Measurements from ENCODE around the gene FAM135A.

The FAM135A gene

GRCh38 chr6:70385901-70386300, 27.4 kb upstream of the FAM135A start:
- DNase-seq: no peak
- ATAC-seq (replicated peaks): no peak
- H3K4me1 Mint-ChIP-seq: no peaks in the 10 kb centered on the region
- no peak overlapping the region for H3K4me3 Mint-ChIP-seq
- peaks cover 0 to 3% of the 10 kb centered on the region in 2 donors for H3K9me3 Mint-ChIP-seq
- no peaks in the 10 kb centered on the region for H3K36me3 Mint-ChIP-seq
- H3K27me3 Mint-ChIP-seq: peaks cover 3 to 7% of the 10 kb centered on the region in 2 donors
- H3K27ac Mint-ChIP-seq: no peak overlapping the region

- Mint-ChIP-seq H3K9me3 (peaks cover 2 to 3% of the 10 kb centered on the region in 2 donors), H3K36me3 (no peaks in the 10 kb centered on the region), H3K4me1 (no peaks in the 10 kb centered on the region), H3K27me3 (peaks cover 16 to 19% of the 10 kb centered on the region in 2 donors), H3K27ac (no peak overlapping the region), H3K4me3 (no peak overlapping the region)
- ATAC-seq (replicated peaks) (no peak), DNase-seq (no peak)
Measured at GRCh38 chr6:70388814-70389213, 24.5 kb upstream of the FAM135A start.

- Mint-ChIP-seq H3K9me3 (peaks cover 0 to 3% of the 10 kb centered on the region in 2 donors), H3K4me1 (no peaks in the 10 kb centered on the region), H3K4me3 (no peak overlapping the region), H3K27ac (no peak overlapping the region), H3K36me3 (no peaks in the 10 kb centered on the region), H3K27me3 (peaks cover 16 to 23% of the 10 kb centered on the region in 2 donors)
- DNase-seq (no peak), ATAC-seq (replicated peaks) (no peak)
Measured at GRCh38 chr6:70389261-70389660, 24.0 kb upstream of the FAM135A start.

GRCh38 chr6:70390067-70390466, 23.2 kb upstream of the FAM135A start:
- no peak overlapping the region for H3K27ac Mint-ChIP-seq
- H3K4me1 Mint-ChIP-seq: no peaks in the 10 kb centered on the region
- ATAC-seq (replicated peaks) (no peak), DNase-seq (no peak)
- peaks cover 0 to 3% of the 10 kb centered on the region in 2 donors for H3K9me3 Mint-ChIP-seq
- H3K27me3 Mint-ChIP-seq: peaks cover 16 to 31% of the 10 kb centered on the region in 2 donors
- no peak overlapping the region for H3K4me3 Mint-ChIP-seq
- no peaks in the 10 kb centered on the region for H3K36me3 Mint-ChIP-seq

- no peak for DNase-seq
- peaks cover 0 to 3% of the 10 kb centered on the region in 2 donors for H3K9me3 Mint-ChIP-seq
- H3K36me3 Mint-ChIP-seq: no peaks in the 10 kb centered on the region
Measured at GRCh38 chr6:70391492-70391891, 21.8 kb upstream of the FAM135A start.

GRCh38 chr6:70394518-70395300, 18.6 kb upstream of the FAM135A start:
- Mint-ChIP-seq H3K36me3 (no peaks in the 10 kb centered on the region), H3K27me3 (peaks cover 29 to 35% of the 10 kb centered on the region in 2 donors), H3K27ac (no peak overlapping the region), H3K9me3 (peaks cover 0 to 3% of the 10 kb centered on the region in 2 donors), H3K4me1 (no peaks in the 10 kb centered on the region), H3K4me3 (no peak overlapping the region)
- no peak for DNase-seq
- no peak for ATAC-seq (replicated peaks)

More at GRCh38 chr6:70391492-70391891, 21.8 kb upstream of the FAM135A start:
- Mint-ChIP-seq H3K4me3 (no peak overlapping the region), H3K4me1 (no peaks in the 10 kb centered on the region), H3K27me3 (peaks cover 16 to 31% of the 10 kb centered on the region in 2 donors), H3K27ac (no peak overlapping the region)
- ATAC-seq (replicated peaks): no peak

GRCh38 chr6:70395301-70395672, 18.0 kb upstream of the FAM135A start:
- peaks cover 31 to 40% of the 10 kb centered on the region in 2 donors for H3K27me3 Mint-ChIP-seq
- ATAC-seq (replicated peaks): no peak
- no peak for DNase-seq
- H3K4me3 Mint-ChIP-seq: no peak overlapping the region
- peaks cover 0 to 3% of the 10 kb centered on the region in 2 donors for H3K9me3 Mint-ChIP-seq
- H3K4me1 Mint-ChIP-seq: no peaks in the 10 kb centered on the region
- no peaks in the 10 kb centered on the region for H3K36me3 Mint-ChIP-seq
- H3K27ac Mint-ChIP-seq: no peak overlapping the region

GRCh38 chr6:70396163-70396562, 17.1 kb upstream of the FAM135A start:
- H3K36me3 Mint-ChIP-seq: no peaks in the 10 kb centered on the region
- ATAC-seq (replicated peaks) (no peak), DNase-seq (no peak)
- peaks cover 30 to 42% of the 10 kb centered on the region in 2 donors for H3K27me3 Mint-ChIP-seq
- peaks cover 0 to 3% of the 10 kb centered on the region in 2 donors for H3K9me3 Mint-ChIP-seq
- H3K4me3 Mint-ChIP-seq: no peak overlapping the region
- no peaks in the 10 kb centered on the region for H3K4me1 Mint-ChIP-seq
- H3K27ac Mint-ChIP-seq: no peak overlapping the region

GRCh38 chr6:70396796-70397729, 16.2 kb upstream of the FAM135A start:
- no peak overlapping the region for H3K4me3 Mint-ChIP-seq
- peaks cover 23 to 39% of the 10 kb centered on the region in 2 donors for H3K27me3 Mint-ChIP-seq
- no peak overlapping the region for H3K27ac Mint-ChIP-seq
- ATAC-seq (replicated peaks): no peak
- H3K9me3 Mint-ChIP-seq: peaks cover 0 to 3% of the 10 kb centered on the region in 2 donors
- H3K36me3 Mint-ChIP-seq: no peaks in the 10 kb centered on the region
- no peaks in the 10 kb centered on the region for H3K4me1 Mint-ChIP-seq
- no peak for DNase-seq

GRCh38 chr6:70398783-70399728, 14.3 kb upstream of the FAM135A start:
- no peaks in the 10 kb centered on the region for H3K36me3 Mint-ChIP-seq
- no peak for ATAC-seq (replicated peaks)
- H3K4me3 Mint-ChIP-seq: no peak overlapping the region

GRCh38 chr6:70404658-70405057, 8.7 kb upstream of the FAM135A start:
- peaks cover 19 to 42% of the 10 kb centered on the region in 2 donors for H3K27me3 Mint-ChIP-seq
- DNase-seq: no peak
- no peaks in the 10 kb centered on the region for H3K4me1 Mint-ChIP-seq

More at GRCh38 chr6:70398783-70399728, 14.3 kb upstream of the FAM135A start:
- H3K27ac Mint-ChIP-seq: no peak overlapping the region
- no peaks in the 10 kb centered on the region for H3K4me1 Mint-ChIP-seq
- no peak for DNase-seq
- H3K9me3 Mint-ChIP-seq: no peaks in the 10 kb centered on the region
- peaks cover 31 to 32% of the 10 kb centered on the region in 2 donors for H3K27me3 Mint-ChIP-seq

GRCh38 chr6:70409216-70409615, 4.1 kb upstream of the FAM135A start:
- Mint-ChIP-seq H3K27ac (no peak overlapping the region), H3K4me1 (peaks cover 4 to 13% of the 10 kb centered on the region in 2 donors), H3K36me3 (peaks cover 0 to 4% of the 10 kb centered on the region in 2 donors), H3K9me3 (no peaks in the 10 kb centered on the region), H3K4me3 (no peak overlapping the region), H3K27me3 (peaks cover 0 to 22% of the 10 kb centered on the region in 2 donors)
- ATAC-seq (replicated peaks) (no peak), DNase-seq (no peak)

More at GRCh38 chr6:70404658-70405057, 8.7 kb upstream of the FAM135A start:
- Mint-ChIP-seq H3K27ac (no peak overlapping the region), H3K36me3 (no peaks in the 10 kb centered on the region), H3K9me3 (no peaks in the 10 kb centered on the region), H3K4me3 (no peak overlapping the region)
- ATAC-seq (replicated peaks): no peak

- peaks cover 11 to 28% of the 10 kb centered on the region in 2 donors for H3K4me1 Mint-ChIP-seq
- H3K36me3 Mint-ChIP-seq: peaks cover 3 to 9% of the 10 kb centered on the region in 2 donors
- H3K27ac Mint-ChIP-seq: no peak overlapping the region
- H3K27me3 Mint-ChIP-seq: peaks cover 0 to 10% of the 10 kb centered on the region in 2 donors
- DNase-seq (no peak), ATAC-seq (replicated peaks) (no peak)
- H3K9me3 Mint-ChIP-seq: no peaks in the 10 kb centered on the region
- peak overlapping the region; percentile 86 to 92 for H3K4me3 Mint-ChIP-seq
Measured at GRCh38 chr6:70411542-70412251, 1.6 kb upstream of the FAM135A start.
